ENCODE data around the gene POU6F2.
"Not testable (repeated sequence)": the region's sequence is repeated elsewhere in the genome, so short reads cannot be mapped to it uniquely, and the experiment has no call there.

The POU6F2 gene

DNA sequence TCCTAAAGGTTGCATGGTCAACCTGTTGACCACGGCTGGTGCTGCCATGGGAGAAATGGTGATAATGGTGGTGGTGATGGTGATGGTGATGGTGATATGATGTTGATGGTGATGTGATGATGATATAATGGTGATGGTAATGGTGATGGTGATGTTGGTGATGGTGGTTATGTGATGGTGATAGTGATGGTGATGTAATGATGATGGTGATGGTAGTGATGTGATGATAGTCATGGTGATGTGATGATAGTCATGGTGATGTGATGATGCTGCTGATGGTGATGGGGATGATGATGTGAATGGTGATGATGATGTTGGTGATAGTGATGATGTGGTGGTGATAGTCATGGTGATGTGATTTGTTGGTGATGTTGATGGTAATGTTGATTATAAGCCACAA lies 23.9 kb downstream of the POU6F2 start:
- no peak for DNase-seq (ENCODE audit: low read depth)

- DNase-seq (ENCODE audit: low read depth), result no peak
Observed at GRCh38 chr7:39002755-39003154, 25.0 kb downstream of the POU6F2 start.

DNA sequence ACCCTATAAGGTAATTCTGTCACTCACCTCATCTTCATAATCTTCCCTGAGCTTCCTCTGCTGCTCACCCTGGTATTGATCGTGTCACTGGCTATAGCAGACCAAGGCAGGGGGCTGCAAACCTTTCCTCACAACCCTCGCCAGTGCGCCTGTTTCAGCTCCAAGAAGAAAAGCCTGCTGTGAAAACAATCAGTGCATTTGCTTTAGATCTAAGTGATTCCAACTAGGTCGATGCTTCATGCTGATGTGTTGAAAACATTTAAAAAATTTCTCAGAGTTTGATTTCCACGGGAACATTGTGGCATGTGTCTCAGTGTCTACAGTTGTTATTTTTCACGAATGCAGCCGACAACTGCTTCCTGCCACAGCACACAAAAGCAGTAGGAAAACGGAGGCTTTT lies 27.3 kb downstream of the POU6F2 start:
- DNase-seq (ENCODE audit: low read depth), result no peak

- DNase-seq (ENCODE audit: low read depth), result no peak
Observed at GRCh38 chr7:39005461-39005860, 27.8 kb downstream of the POU6F2 start.

- not testable (repeated sequence) for DNase-seq (ENCODE audit: low read depth)
Observed at GRCh38 chr7:39013049-39013939, 35.6 kb downstream of the POU6F2 start.

GRCh38 chr7:39016609-39017008 lies 38.9 kb downstream of the POU6F2 start:
- no peak for DNase-seq (ENCODE audit: low read depth)

DNA sequence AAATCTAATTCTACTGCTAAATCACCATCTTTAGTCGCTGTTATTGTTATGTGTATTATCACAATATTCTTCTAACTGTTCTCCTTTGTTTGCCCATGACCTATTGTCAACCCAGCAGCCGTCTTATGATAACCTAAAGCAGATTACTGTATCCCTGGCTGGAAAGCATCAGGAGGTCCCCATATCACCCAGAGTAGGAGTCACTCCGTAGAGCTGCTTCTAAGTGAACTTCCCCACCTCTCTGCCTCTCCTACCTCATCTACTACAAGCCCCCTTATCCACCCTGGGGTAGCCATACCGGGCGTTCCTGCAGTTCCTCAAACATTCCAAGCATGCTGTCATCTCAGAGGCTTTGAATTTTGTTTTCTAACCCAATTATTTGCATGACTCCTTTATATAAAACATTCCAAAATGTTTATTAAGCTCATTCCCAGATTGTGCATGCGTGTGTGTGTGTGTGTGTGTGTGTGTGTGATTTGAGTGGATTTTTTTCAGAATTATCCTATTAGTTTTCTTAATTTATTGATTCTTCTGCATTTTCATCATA lies 39.7 kb downstream of the POU6F2 start:
- DNase-seq (ENCODE audit: low read depth), result no peak

- DNase-seq (ENCODE audit: low read depth), result no peak
Observed at GRCh38 chr7:39022796-39023195, 45.1 kb downstream of the POU6F2 start.

DNA sequence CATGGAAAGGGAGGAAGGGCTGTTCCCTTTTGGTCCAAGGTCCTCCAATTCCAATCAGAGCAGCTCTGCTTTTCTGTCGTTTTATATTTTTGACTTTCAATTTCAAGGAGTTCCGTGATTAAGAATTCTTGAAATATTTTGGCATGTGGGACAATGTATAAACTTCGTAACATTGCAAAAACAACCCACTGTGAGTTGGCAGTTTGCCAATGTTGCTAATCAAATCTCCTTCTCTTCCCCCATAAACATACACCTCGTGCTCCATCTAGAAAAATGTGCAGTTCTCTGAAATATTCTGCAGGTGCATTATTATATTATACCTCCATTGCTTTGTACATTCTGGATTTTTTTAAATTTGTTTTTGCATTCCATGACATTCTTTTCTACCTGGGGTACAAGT lies 49.8 kb downstream of the POU6F2 start:
- no peak for DNase-seq (ENCODE audit: low read depth)

DNA sequence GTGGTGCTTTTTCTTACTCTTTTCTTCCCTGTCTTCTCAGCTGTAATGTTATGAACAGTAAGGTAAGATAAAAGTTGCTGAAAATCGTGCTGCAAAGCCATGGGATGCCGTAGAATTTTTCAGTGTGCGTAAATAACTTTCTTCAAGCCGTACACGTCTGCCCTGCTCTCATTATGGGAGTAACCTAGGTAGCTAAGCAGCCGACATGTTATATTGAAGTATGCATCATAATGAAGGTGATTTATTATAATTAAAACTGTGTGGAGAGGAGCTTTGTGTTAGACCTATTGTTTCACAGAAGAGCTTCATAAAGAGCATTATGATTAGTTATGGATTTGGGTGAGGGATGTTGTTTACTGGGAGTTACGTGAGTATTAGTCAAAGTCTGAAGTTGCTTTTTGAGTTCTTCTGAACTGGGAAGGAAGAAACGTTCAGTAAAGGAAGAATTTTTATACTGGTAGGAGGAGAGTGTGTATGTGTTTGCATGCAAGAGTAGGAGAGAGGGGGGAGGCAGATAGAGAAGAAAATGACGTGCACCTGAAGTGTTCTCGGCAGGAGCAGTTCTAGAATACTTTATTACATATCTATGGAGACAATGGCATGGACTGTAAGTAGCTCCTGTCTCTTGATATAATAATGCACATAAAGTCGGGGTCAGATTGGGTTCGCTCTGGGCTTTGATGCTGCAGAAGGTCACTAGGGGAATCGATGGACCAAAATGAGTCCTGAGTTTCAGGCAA lies 56.3 kb downstream of the POU6F2 start:
- DNase-seq (ENCODE audit: low read depth), result no peak

- DNase-seq (ENCODE audit: low read depth), result no peak
Observed at GRCh38 chr7:39035156-39035555, 57.4 kb downstream of the POU6F2 start.

GRCh38 chr7:39035903-39036302 lies 58.2 kb downstream of the POU6F2 start:
- no peak for DNase-seq (ENCODE audit: low read depth)

- no peak for DNase-seq (ENCODE audit: low read depth)
Observed at GRCh38 chr7:39042670-39043069, 65.0 kb downstream of the POU6F2 start.

GRCh38 chr7:39043531-39043930 lies 65.8 kb downstream of the POU6F2 start:
- DNase-seq (ENCODE audit: low read depth), result no peak

DNA sequence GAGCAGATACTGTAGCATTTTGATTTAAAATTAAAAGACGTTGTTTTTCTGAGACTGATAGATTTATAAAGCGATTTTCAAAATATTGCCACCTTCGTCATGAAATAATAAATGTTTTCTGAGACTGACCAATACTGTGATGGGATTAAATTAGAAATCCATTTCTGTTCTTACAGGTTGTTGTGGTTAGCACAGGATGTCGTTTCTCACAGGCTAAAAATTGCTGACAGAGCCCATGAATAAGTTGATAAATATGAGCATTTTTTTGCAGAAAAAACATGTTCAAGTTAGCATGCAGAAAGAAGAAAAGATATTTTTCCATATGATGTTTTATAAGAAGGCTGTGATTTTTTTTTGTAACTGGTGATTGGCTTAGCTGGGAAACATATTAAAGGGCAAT lies 66.8 kb downstream of the POU6F2 start:
- no peak for DNase-seq (ENCODE audit: low read depth)

DNA sequence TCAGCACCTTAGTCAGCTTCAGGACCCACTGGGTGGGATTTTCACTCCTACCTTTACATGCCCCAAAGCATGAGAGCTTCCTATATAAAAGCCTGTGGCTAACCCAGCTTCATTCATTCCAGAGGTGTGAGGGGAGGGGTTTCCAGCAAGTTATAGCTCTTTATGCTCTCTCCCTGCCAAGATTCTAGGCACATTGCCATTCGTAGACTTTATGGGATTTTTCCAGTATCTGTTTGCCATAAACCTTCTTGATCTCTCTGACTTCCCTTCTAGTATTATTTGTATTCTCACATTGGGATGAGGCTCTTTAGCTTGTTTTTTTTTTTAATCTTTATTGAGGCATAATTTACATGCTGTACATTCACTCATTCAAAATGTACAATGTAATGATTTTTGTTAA lies 67.5 kb downstream of the POU6F2 start:
- DNase-seq (ENCODE audit: low read depth), result no peak

DNA sequence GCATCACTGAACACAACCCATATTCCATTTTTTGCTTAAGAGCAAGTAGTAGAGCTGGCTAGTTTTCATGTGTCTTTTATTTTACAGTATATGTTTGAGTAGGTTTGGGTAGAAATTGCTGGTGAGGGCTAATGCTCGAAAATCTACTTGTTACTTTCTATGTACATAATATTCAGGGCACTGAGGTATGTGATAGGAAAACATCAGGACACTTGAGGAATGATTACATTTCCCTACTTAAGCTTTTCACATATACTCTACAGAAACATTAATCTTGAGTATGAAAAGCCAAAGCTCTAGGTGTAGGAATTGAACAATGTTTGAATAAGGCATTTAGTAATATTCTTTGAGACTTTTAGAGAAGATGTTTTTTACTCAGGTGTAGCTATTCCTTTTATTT lies 73.6 kb downstream of the POU6F2 start:
- DNase-seq (ENCODE audit: low read depth), result no peak

GRCh38 chr7:39051707-39052106 lies 74.0 kb downstream of the POU6F2 start:
- no peak for DNase-seq (ENCODE audit: low read depth)

GRCh38 chr7:39054731-39055130 lies 77.0 kb downstream of the POU6F2 start:
- no peak for DNase-seq (ENCODE audit: low read depth)

DNA sequence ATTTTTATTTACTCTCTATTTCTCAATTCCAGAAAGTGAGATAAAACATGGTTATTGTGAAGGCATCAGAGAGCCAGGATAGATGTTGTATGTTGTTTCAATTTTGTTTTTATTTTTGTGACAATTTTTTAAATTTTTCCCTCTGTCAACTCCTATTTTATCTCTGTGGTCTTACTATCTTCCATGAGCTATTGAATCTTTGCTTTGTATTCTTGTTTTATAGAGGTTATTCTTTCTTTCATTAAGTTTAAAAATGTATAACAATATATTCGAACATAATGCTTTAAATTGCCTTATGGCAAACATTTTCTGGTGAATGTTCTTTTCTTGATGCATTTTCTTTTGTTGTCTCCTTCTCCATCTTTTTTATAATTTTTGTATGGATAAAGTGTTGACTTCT lies 78.4 kb downstream of the POU6F2 start:
- no peak for DNase-seq (ENCODE audit: low read depth)

DNA sequence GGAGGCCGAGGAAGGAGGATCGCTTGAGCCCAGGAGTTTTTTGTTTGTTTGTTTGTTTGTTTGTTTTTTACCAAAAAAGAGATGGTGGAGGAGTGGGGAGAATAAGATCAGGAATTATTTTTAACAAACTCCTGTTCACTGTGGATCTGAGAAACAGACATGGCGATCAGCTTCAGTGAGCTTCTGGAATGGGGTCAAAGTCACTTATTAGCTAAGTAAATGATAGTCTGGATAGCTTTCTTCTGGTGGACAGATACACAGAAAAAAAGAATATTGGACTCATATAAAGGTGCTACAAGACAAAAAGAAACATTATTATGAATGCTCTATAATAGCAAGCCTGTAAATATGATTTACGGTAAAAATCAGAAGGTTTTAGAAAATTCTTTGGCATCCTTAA lies 85.1 kb downstream of the POU6F2 start:
- DNase-seq (ENCODE audit: low read depth), result no peak

GRCh38 chr7:39069031-39069430 lies 91.3 kb downstream of the POU6F2 start:
- no peak for DNase-seq (ENCODE audit: low read depth)
